Endometrial microvascular endothelial cells (primary cell): ENCODE results near the gene TMPRSS6. TPM values are rescaled to one million over a fixed set of nuclear protein-coding genes. Genes with fewer than 3 reads are reported as not detected.

Experiments used
- in situ Hi-C: cut with HindIII; loops from 2 replicates; pipeline ENCODE4 v1.10.0; 2017; ENCODE audit warnings: low sequenced_read_pairs, low pct_unique_long_range_greater_than_20kb; ENCODE audit errors: inconsistent ontology term
- total RNA-seq: library from RNA; depleted of rRNA; stranded (reverse); fragments of >200 nt; gene quantifications from one replicate; pipeline ENCODE4 v1.2.3, GENCODE V29; 2015; ENCODE audit errors: inconsistent ontology term

Gene TMPRSS6
- total RNA-seq, 1 donor from 2014 or later: not detected

- in situ Hi-C loops: no loop called here
These were observed 12.5 kb upstream of the TMPRSS6 start for GRCh38 chr22:37121887-37122591.

- in situ Hi-C loops: no loop called here
These were observed 11.2 kb upstream of the TMPRSS6 start for GRCh38 chr22:37120569-37121340.

GRCh38 chr22:37119872-37120271 is 10.4 kb upstream of the TMPRSS6 start:
- in situ Hi-C loops: no loop called here

GRCh38 chr22:37118083-37118482 is 8.6 kb upstream of the TMPRSS6 start:
- in situ Hi-C loops: no loop called here

- in situ Hi-C loops: no loop called here
These were observed 7.6 kb upstream of the TMPRSS6 start for GRCh38 chr22:37117092-37117491.

GRCh38 chr22:37115032-37115431 is 5.5 kb upstream of the TMPRSS6 start:
- in situ Hi-C loops: no loop called here

GRCh38 chr22:37113757-37114156 is 4.2 kb upstream of the TMPRSS6 start:
- in situ Hi-C loops: no loop called here

- in situ Hi-C loops: no loop called here
These were observed 2.7 kb upstream of the TMPRSS6 start for GRCh38 chr22:37112084-37112728.

GRCh38 chr22:37111156-37111717 is 1.7 kb upstream of the TMPRSS6 start:
- in situ Hi-C loops: no loop called here

- in situ Hi-C loops: no loop called here
These were observed 1.5 kb downstream of the TMPRSS6 start for GRCh38 chr22:37107816-37108621.

GRCh38 chr22:37105990-37106389 is 3.5 kb downstream of the TMPRSS6 start:
- in situ Hi-C loops: no loop called here

GRCh38 chr22:37105154-37105553 is 4.4 kb downstream of the TMPRSS6 start:
- in situ Hi-C loops: no loop called here

- in situ Hi-C loops: no loop called here
These were observed 5.7 kb downstream of the TMPRSS6 start for GRCh38 chr22:37103656-37104452.

- in situ Hi-C loops: no loop called here
These were observed 6.4 kb downstream of the TMPRSS6 start for GRCh38 chr22:37103151-37103550.

GRCh38 chr22:37101311-37102066 is 8.0 kb downstream of the TMPRSS6 start:
- in situ Hi-C loops: no loop called here

- in situ Hi-C loops: no loop called here
These were observed 8.9 kb downstream of the TMPRSS6 start for GRCh38 chr22:37100589-37101127.

GRCh38 chr22:37098976-37099591 is 10.4 kb downstream of the TMPRSS6 start:
- in situ Hi-C loops: no loop called here
